NCI-H1436 treated with DMSO at 0.1 percent for 48 hours (cell line): ENCODE measurements around the gene PLEKHB1.

ENCODE experiments used
- DNase-seq: peaks from one replicate; lab custom pipeline; 2025; lab: John Stamatoyannopoulos, UW

Gene PLEKHB1

GRCh38 chr11:73680687-73681086 lies 34.3 kb downstream of the PLEKHB1 start:
- DNase-seq: no peak

- DNase-seq: no peak
Measured at GRCh38 chr11:73693899-73694525, 47.6 kb downstream of the PLEKHB1 start.

DNA sequence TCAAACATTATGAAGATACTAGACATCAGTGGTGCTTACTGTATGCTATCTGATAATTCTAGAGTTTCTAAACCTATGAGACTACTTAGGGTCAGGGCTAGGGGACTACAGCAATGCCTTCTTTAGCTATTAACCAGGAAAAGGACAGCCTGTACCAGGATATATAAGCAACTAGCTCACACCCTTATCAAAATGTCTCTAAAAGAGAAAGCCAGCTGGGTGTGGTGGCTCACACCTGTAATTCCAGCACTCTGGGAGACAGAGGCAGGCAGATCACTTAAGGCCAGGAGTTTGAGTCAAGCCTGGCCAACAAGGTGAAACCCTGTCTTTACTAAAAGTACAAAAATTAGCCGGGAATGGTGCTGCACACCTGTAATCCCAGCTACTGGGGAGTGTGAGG lies 58.7 kb downstream of the PLEKHB1 start:
- DNase-seq: no peak

DNA sequence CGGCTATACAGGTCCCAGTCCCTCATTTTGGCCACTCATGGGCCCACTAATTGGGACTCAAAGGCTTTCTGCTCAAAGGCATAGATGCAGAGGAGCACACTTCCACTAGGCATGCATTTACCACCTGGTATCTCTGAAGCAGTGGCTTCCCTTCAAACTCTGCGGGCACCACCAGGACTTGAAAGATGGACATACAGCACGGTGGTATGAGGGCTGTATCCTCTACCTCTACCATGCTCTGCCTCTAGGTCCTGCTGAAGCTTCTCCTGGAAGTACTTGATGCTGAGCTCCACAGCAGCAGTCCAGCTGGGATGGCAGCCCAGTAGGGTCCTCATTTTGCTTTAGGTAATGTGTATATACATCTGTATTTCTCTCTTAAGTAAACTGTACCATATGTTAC lies 64.6 kb downstream of the PLEKHB1 start:
- no peak for DNase-seq
